Neural cell (in vitro differentiated cells): Measurements from ENCODE around the gene GPRIN3. TPM values are rescaled to one million over a fixed set of nuclear protein-coding genes. Genes with fewer than 3 reads are reported as not detected.

Experiments used
- H2AFZ ChIP-seq: fragments of 200-600, 300-800 bp; sonication (generic), shearing (Covaris generic); 2 replicates; pipeline ENCODE4 v1.6.0; 2014; ENCODE audit warnings: low read depth, mild to moderate bottlenecking, antibody characterized with exemption, low read length, moderate library complexity
- H3F3A ChIP-seq: fragments of 200-600 bp; shearing (Covaris generic); 2 replicates; pipeline ENCODE4 v1.6.1; 2016; ENCODE audit warnings: mild to moderate bottlenecking, moderate library complexity, mixed read lengths, antibody characterized with exemption, low read length; ENCODE audit not compliant: insufficient read depth, poor library complexity, severe bottlenecking
- H3K27ac ChIP-seq: fragments of 200-600, 300-800 bp; sonication (generic), shearing (Covaris generic); 2 replicates; pipeline ENCODE4 v1.5.1; 2014; ENCODE audit warnings: mild to moderate bottlenecking, low read length, moderate library complexity
- H3K27me3 ChIP-seq: fragments of 300-800, 200-600 bp; sonication (generic), shearing (Covaris generic); 2 replicates; pipeline ENCODE4 v1.6.0; 2014; ENCODE audit warnings: mild to moderate bottlenecking, low read depth, low read length, moderate library complexity; ENCODE audit not compliant: insufficient read depth
- H3K36me3 ChIP-seq: fragments of 300-800, 200-600 bp; sonication (generic), shearing (Covaris generic); 2 replicates; pipeline ENCODE4 v1.5.1; 2014; ENCODE audit warnings: mild to moderate bottlenecking, antibody characterized with exemption, low read length, moderate library complexity; ENCODE audit not compliant: insufficient read depth
- H3K4me2 ChIP-seq: fragments of 300-800, 200-600 bp; sonication (generic), shearing (Covaris generic); 2 replicates; pipeline ENCODE4 v1.6.0; 2014; ENCODE audit warnings: mild to moderate bottlenecking, low read length
- H3K4me3 ChIP-seq: fragments of 300-800, 200-600 bp; sonication (generic), shearing (Covaris generic); 2 replicates; pipeline ENCODE4 v1.5.1; 2014; ENCODE audit warnings: mild to moderate bottlenecking, low read length, moderate library complexity
- H3K79me2 ChIP-seq: fragments of 200-600 bp; shearing (Covaris generic); replicated peaks from 2 replicates; pipeline ENCODE4 v1.6.0; 2014; ENCODE audit warnings: mild to moderate bottlenecking, low read length, moderate library complexity; ENCODE audit not compliant: insufficient read depth
- H3K9ac ChIP-seq: fragments of 300-800, 200-600 bp; sonication (generic), shearing (Covaris generic); 2 replicates; pipeline ENCODE4 v1.6.1; 2016; ENCODE audit warnings: mild to moderate bottlenecking, low read length, mixed read lengths
- H3K9me2 ChIP-seq: fragments of 200-600 bp; shearing (Covaris generic); 2 replicates; pipeline ENCODE4 v1.6.1; 2016; ENCODE audit warnings: mild to moderate bottlenecking, low read length, mixed read lengths; ENCODE audit not compliant: insufficient read depth
- H3K9me3 ChIP-seq: fragments of 200-600, 300-800 bp; sonication (generic), shearing (Covaris generic); 2 replicates; pipeline ENCODE4 v1.6.1; 2016; ENCODE audit warnings: mild to moderate bottlenecking, mixed run types, low read length, moderate library complexity, mixed read lengths
- H4K20me1 ChIP-seq: fragments of 200-600 bp; shearing (Covaris generic); 2 replicates; pipeline ENCODE4 v1.6.1; 2016; ENCODE audit warnings: mild to moderate bottlenecking, mixed run types; ENCODE audit not compliant: insufficient read depth
- EP300 ChIP-seq: fragments of 450-650 bp; conservative IDR thresholded peaks from 2 replicates; pipeline ENCODE4 v1.6.1; 2014; ENCODE audit warnings: antibody characterized with exemption, mild to moderate bottlenecking, moderate library complexity; ENCODE audit not compliant: poor library complexity, severe bottlenecking
- EZH2 ChIP-seq: fragments of 200-600, 300-800 bp; shearing (Covaris generic), sonication (generic); IDR thresholded peaks from 2 replicates; pipeline ENCODE4 v1.6.1; 2014; ENCODE audit warnings: antibody characterized with exemption, low read length, borderline replicate concordance, mild to moderate bottlenecking; ENCODE audit not compliant: insufficient read depth, poor library complexity, severe bottlenecking
- MXI1 ChIP-seq: fragments of 450-650 bp; conservative IDR thresholded peaks from 2 replicates; pipeline ENCODE4 v1.6.1; 2014; ENCODE audit warnings: antibody characterized with exemption, mild to moderate bottlenecking; ENCODE audit not compliant: poor library complexity, severe bottlenecking
- POLR2AphosphoS5 ChIP-seq: IDR thresholded peaks from 2 replicates; pipeline ENCODE4 v1.6.1; 2012
- RAD21 ChIP-seq: fragments of 450-650 bp; conservative IDR thresholded peaks from 2 replicates; pipeline ENCODE4 v1.6.1; 2014; ENCODE audit warnings: antibody characterized with exemption, mild to moderate bottlenecking, moderate library complexity
- REST ChIP-seq: IDR thresholded peaks from 2 replicates; pipeline ENCODE4 v1.6.1; 2012; ENCODE audit warnings: borderline replicate concordance
- SMC3 ChIP-seq: fragments of 450-650 bp; conservative IDR thresholded peaks from 2 replicates; pipeline ENCODE4 v1.6.1; 2014; ENCODE audit warnings: antibody characterized with exemption, mild to moderate bottlenecking, moderate library complexity; ENCODE audit not compliant: poor library complexity
- TAF1 ChIP-seq: IDR thresholded peaks from 2 replicates; pipeline ENCODE4 v1.6.1; 2012; ENCODE audit warnings: low read depth
- polyA plus RNA-seq: library from polyadenylated mRNA; depleted of rRNA; stranded (reverse); fragments of >200 nt; gene quantifications from 2 replicates; pipeline ENCODE4 v1.2.3, GENCODE V29; 2014
- TF ChIP-seq, protein P1 (sequence below): fragments of 450-650 bp; IDR thresholded peaks from 2 replicates; pipeline ENCODE4 v1.5.1; 2014; ENCODE audit warnings: antibody characterized with exemption, mild to moderate bottlenecking, moderate library complexity; ENCODE audit not compliant: poor library complexity, severe bottlenecking

Gene GPRIN3
- polyA plus RNA-seq, 1 donor from 2014 or later, result 7.0 TPM

- Histone ChIP-seq H3K79me2 (peaks cover 4% of the 10 kb centered on the region), H3K27me3 (no peaks in the 10 kb centered on the region), H3K9me3 (no peaks in the 10 kb centered on the region), H2AFZ (no peak overlapping the region), H3K4me2 (no peak overlapping the region), H3F3A (no peaks in the 10 kb centered on the region), H3K9ac (no peak overlapping the region), H3K4me3 (no peak overlapping the region), H3K36me3 (no peaks in the 10 kb centered on the region), H3K9me2 (no peaks in the 10 kb centered on the region), H3K27ac (no peak overlapping the region), H4K20me1 (no peaks in the 10 kb centered on the region)
- TF ChIP-seq EP300 (no peak), EZH2 (no peak), REST (no peak), TAF1 (no peak), SMC3 (no peak), POLR2AphosphoS5 (no peak), MXI1 (no peak), RAD21 (no peak)
- TF ChIP-seq, protein P1, sequence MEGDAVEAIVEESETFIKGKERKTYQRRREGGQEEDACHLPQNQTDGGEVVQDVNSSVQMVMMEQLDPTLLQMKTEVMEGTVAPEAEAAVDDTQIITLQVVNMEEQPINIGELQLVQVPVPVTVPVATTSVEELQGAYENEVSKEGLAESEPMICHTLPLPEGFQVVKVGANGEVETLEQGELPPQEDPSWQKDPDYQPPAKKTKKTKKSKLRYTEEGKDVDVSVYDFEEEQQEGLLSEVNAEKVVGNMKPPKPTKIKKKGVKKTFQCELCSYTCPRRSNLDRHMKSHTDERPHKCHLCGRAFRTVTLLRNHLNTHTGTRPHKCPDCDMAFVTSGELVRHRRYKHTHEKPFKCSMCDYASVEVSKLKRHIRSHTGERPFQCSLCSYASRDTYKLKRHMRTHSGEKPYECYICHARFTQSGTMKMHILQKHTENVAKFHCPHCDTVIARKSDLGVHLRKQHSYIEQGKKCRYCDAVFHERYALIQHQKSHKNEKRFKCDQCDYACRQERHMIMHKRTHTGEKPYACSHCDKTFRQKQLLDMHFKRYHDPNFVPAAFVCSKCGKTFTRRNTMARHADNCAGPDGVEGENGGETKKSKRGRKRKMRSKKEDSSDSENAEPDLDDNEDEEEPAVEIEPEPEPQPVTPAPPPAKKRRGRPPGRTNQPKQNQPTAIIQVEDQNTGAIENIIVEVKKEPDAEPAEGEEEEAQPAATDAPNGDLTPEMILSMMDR, result no peak
Measured at GRCh38 chr4:89303177-89303576, 4.4 kb downstream of the GPRIN3 start.

- Histone ChIP-seq H3K27ac (no peak overlapping the region), H3K27me3 (no peaks in the 10 kb centered on the region), H3K9me3 (no peaks in the 10 kb centered on the region), H3F3A (no peaks in the 10 kb centered on the region), H3K9ac (no peak overlapping the region), H3K4me3 (no peak overlapping the region), H3K36me3 (no peaks in the 10 kb centered on the region), H2AFZ (no peak overlapping the region), H3K9me2 (no peaks in the 10 kb centered on the region), H3K4me2 (no peak overlapping the region), H4K20me1 (no peaks in the 10 kb centered on the region), H3K79me2 (peaks cover 4% of the 10 kb centered on the region)
- no peak for TF ChIP-seq MXI1
- TF ChIP-seq EZH2, result no peak
- TF ChIP-seq SMC3, result no peak
- TF ChIP-seq, protein P1, result no peak
- no peak for TF ChIP-seq REST
- TF ChIP-seq POLR2AphosphoS5, result no peak
- TF ChIP-seq EP300, result no peak
- TF ChIP-seq RAD21, result no peak
- TF ChIP-seq TAF1, result no peak
Measured at GRCh38 chr4:89301902-89302301, 5.7 kb downstream of the GPRIN3 start.
